H9 (cell line): ENCODE data around the gene KAZN. TPM values are rescaled to one million over a fixed set of nuclear protein-coding genes. Genes with fewer than 3 reads are reported as not detected.

Source experiments
- DNase-seq: peaks from one replicate; pipeline ENCODE4 v3.0.0-alpha.2; 2017
- H2AFZ ChIP-seq: one replicate; pipeline ENCODE4 v1.6.1; 2013; ENCODE audit warnings: mild to moderate bottlenecking, low read length, control low read depth, moderate library complexity
- H2AK5ac ChIP-seq: 2 replicates; pipeline ENCODE4 v1.6.1; 2013; ENCODE audit warnings: low read length, control low read depth, mixed read lengths; ENCODE audit not compliant: insufficient read length
- H2BK120ac ChIP-seq: one replicate; pipeline ENCODE4 v1.6.1; 2013; ENCODE audit warnings: low read depth, mild to moderate bottlenecking, low read length, control low read depth, inconsistent platforms; ENCODE audit not compliant: poor library complexity, severe bottlenecking
- H2BK12ac ChIP-seq: 2 replicates; pipeline ENCODE4 v1.6.1; 2013; ENCODE audit warnings: low read length, control low read depth, mixed read lengths, low read depth; ENCODE audit not compliant: insufficient read length
- H2BK15ac ChIP-seq: 2 replicates; pipeline ENCODE4 v1.6.1; 2013; ENCODE audit warnings: low read depth, low read length, control low read depth
- H2BK20ac ChIP-seq: one replicate; pipeline ENCODE4 v1.6.1; 2013; ENCODE audit warnings: low read depth, mild to moderate bottlenecking, low read length, control low read depth, inconsistent platforms; ENCODE audit not compliant: poor library complexity, severe bottlenecking
- H2BK5ac ChIP-seq: 2 replicates; pipeline ENCODE4 v1.6.1; 2013; ENCODE audit warnings: low read length, control low read depth, mixed read lengths; ENCODE audit not compliant: insufficient read length
- H3K14ac ChIP-seq: 2 replicates; pipeline ENCODE4 v1.6.1; 2013; ENCODE audit warnings: low read length, control low read depth; ENCODE audit not compliant: insufficient read depth
- H3K18ac ChIP-seq: 2 replicates; pipeline ENCODE4 v1.6.1; 2013; ENCODE audit warnings: low read depth, mild to moderate bottlenecking, mixed read lengths, low read length, control low read depth; ENCODE audit not compliant: insufficient read length
- H3K23ac ChIP-seq: 2 replicates; pipeline ENCODE4 v1.6.1; 2013; ENCODE audit warnings: low read length, control low read depth, mixed read lengths, low read depth; ENCODE audit not compliant: insufficient read length
- H3K23me2 ChIP-seq: 2 replicates; pipeline ENCODE4 v1.6.1; 2013; ENCODE audit warnings: low read depth, mild to moderate bottlenecking, mixed read lengths, low read length, control low read depth; ENCODE audit not compliant: insufficient read length, poor library complexity, severe bottlenecking
- H3K27ac ChIP-seq: 2 replicates; pipeline ENCODE4 v1.5.1; 2013; ENCODE audit warnings: low read length, control low read depth, mixed read lengths, low read depth; ENCODE audit not compliant: insufficient read length
- H3K27me3 ChIP-seq: 2 replicates; pipeline ENCODE4 v1.6.1; 2013; ENCODE audit warnings: low read length, control low read depth, inconsistent platforms; ENCODE audit not compliant: insufficient read depth
- H3K4ac ChIP-seq: 2 replicates; pipeline ENCODE4 v1.6.1; 2013; ENCODE audit warnings: low read depth, mild to moderate bottlenecking, control low read depth, inconsistent platforms, low read length, moderate library complexity
- H3K4me1 ChIP-seq: 2 replicates; pipeline ENCODE4 v1.6.1; 2013; ENCODE audit warnings: low read length, control low read depth, inconsistent platforms; ENCODE audit not compliant: insufficient read depth
- H3K4me2 ChIP-seq: 2 replicates; pipeline ENCODE4 v1.6.1; 2013; ENCODE audit warnings: low read length, control low read depth, mixed read lengths; ENCODE audit not compliant: insufficient read length, insufficient read depth
- H3K56ac ChIP-seq: 2 replicates; pipeline ENCODE4 v1.6.1; 2013; ENCODE audit warnings: low read depth, mild to moderate bottlenecking, mixed read lengths, low read length, control low read depth; ENCODE audit not compliant: insufficient read length
- H3K79me1 ChIP-seq: 2 replicates; pipeline ENCODE4 v1.6.1; 2013; ENCODE audit warnings: low read depth, mild to moderate bottlenecking, moderate library complexity, low read length, control low read depth, inconsistent platforms; ENCODE audit not compliant: insufficient read depth, poor library complexity, severe bottlenecking
- H3K79me2 ChIP-seq: 2 replicates; pipeline ENCODE4 v1.6.1; 2013; ENCODE audit warnings: low read length, control low read depth, inconsistent platforms; ENCODE audit not compliant: insufficient read depth
- H3K9ac ChIP-seq: 2 replicates; pipeline ENCODE4 v1.6.1; 2013; ENCODE audit warnings: low read length, control low read depth, mixed read lengths; ENCODE audit not compliant: insufficient read length; ENCODE audit errors: extremely low read depth
- H3K9me3 ChIP-seq: one replicate; pipeline ENCODE4 v1.6.1; 2013; ENCODE audit warnings: low read depth, low read length, inconsistent platforms; ENCODE audit not compliant: control insufficient read depth
- H3T11ph ChIP-seq: one replicate; pipeline ENCODE4 v1.6.1; 2013; ENCODE audit warnings: mild to moderate bottlenecking, low read length, control low read depth, inconsistent platforms
- H4K20me1 ChIP-seq: one replicate; pipeline ENCODE4 v1.6.1; 2013; ENCODE audit not compliant: control insufficient read depth, insufficient read length, insufficient read depth
- H4K5ac ChIP-seq: 2 replicates; pipeline ENCODE4 v1.6.1; 2013; ENCODE audit warnings: low read depth, mild to moderate bottlenecking, mixed read lengths, low read length, control low read depth; ENCODE audit not compliant: insufficient read length
- H4K8ac ChIP-seq: replicated peaks from 2 replicates; pipeline ENCODE4 v1.6.1; 2013; ENCODE audit warnings: low read length, control low read depth, mixed read lengths, low read depth; ENCODE audit not compliant: insufficient read length
- H4K91ac ChIP-seq: 2 replicates; pipeline ENCODE4 v1.6.1; 2013; ENCODE audit warnings: low read depth, mild to moderate bottlenecking, moderate library complexity, mixed read lengths, low read length, control low read depth; ENCODE audit not compliant: insufficient read length
- H3K27ac Mint-ChIP-seq, 3 experiments: 2 replicates in 2 of 3; 3 replicates in 1 of 3; pipeline ENCODE4 v1.8.0; 2020 to 2021; ENCODE audit warnings: mixed read lengths in 3 of 3, mild to moderate bottlenecking in 1 of 3, moderate library complexity in 1 of 3
- H3K27me3 Mint-ChIP-seq: 2 replicates; pipeline ENCODE4 v1.8.0; 2021; ENCODE audit warnings: low read depth, mild to moderate bottlenecking, moderate library complexity, mixed read lengths
- H3K36me3 Mint-ChIP-seq, 3 experiments: 2 replicates in 2 of 3; 3 replicates in 1 of 3; pipeline ENCODE4 v1.8.0; 2020 to 2021; ENCODE audit warnings: low read depth in 3 of 3, mixed read lengths in 3 of 3; ENCODE audit not compliant: insufficient read depth in 1 of 3
- H3K4me1 Mint-ChIP-seq, 2 experiments: 2 replicates each; pipeline ENCODE4 v1.8.0; 2020; ENCODE audit warnings: mixed read lengths in 2 of 2
- H3K4me3 Mint-ChIP-seq, 2 experiments: 2 replicates in 1 of 2; 3 replicates in 1 of 2; pipeline ENCODE4 v1.8.0; 2020 to 2021; ENCODE audit warnings: mild to moderate bottlenecking in 2 of 2, mixed read lengths in 2 of 2, moderate library complexity in 1 of 2
- H3K9me3 Mint-ChIP-seq, 2 experiments: 2 replicates in 1 of 2; 3 replicates in 1 of 2; pipeline ENCODE4 v1.8.0; 2020; ENCODE audit warnings: mild to moderate bottlenecking in 2 of 2, mixed read lengths in 2 of 2, moderate library complexity in 1 of 2
- CTCF ChIP-seq: fragments of 200-600 bp; sonication (generic); conservative IDR thresholded peaks from 3 replicates; pipeline ENCODE4 v1.8.0; 2021; ENCODE audit warnings: antibody characterized with exemption, mild to moderate bottlenecking
- WGBS: extraction: QIAGEN DNeasy Blood & Tissue Kit; methylation state at CpG from one replicate; pipeline ENCODE4 v1.1.7; 2013; ENCODE audit warnings: missing lambda C conversion rate, low lambda C conversion rate, mixed read lengths; ENCODE audit not compliant: insufficient read length; ENCODE audit errors: extremely low coverage; 5-methylcytosine and 5-hydroxymethylcytosine counted together
- total RNA-seq: library from RNA; stranded (reverse); gene quantifications from 2 replicates; pipeline ENCODE4 v1.2.1, GENCODE V29; 2021

KAZN gene
- total RNA-seq, 1 experiment from 2014 or later: 7.6 TPM

- Histone ChIP-seq H3K4ac (no peak overlapping the region), H3K14ac (no peak overlapping the region), H4K20me1 (no peaks in the 10 kb centered on the region), H2BK5ac (no peak overlapping the region), H2BK12ac (no peak overlapping the region), H3K23ac (no peak overlapping the region), H2BK15ac (no peak overlapping the region), H3K27me3 (no peaks in the 10 kb centered on the region), H3K56ac (no peak overlapping the region), H3K79me2 (no peaks in the 10 kb centered on the region), H2BK20ac (no peak overlapping the region), H3K23me2 (no peaks in the 10 kb centered on the region), H3K18ac (no peak overlapping the region), H4K5ac (no peak overlapping the region), H4K8ac (no peak overlapping the region), H2AFZ (no peak overlapping the region), H2BK120ac (no peak overlapping the region), H3K27ac (no peak overlapping the region), H3T11ph (no peak overlapping the region), H3K9me3 (no peaks in the 10 kb centered on the region), H2AK5ac (no peak overlapping the region), H3K4me2 (no peak overlapping the region), H3K79me1 (no peaks in the 10 kb centered on the region), H3K9ac (no peak overlapping the region), H4K91ac (no peak overlapping the region), H3K4me1 (no peaks in the 10 kb centered on the region)
- WGBS: no CpG with 5 or more reads among the region's 14 CpGs
- no peaks in the 10 kb centered on the region for H3K27me3 Mint-ChIP-seq
- TF ChIP-seq CTCF: no peak
- DNase-seq: no peak
- H3K4me3 Mint-ChIP-seq: no peak overlapping the region
- H3K36me3 Mint-ChIP-seq: no peaks in the 10 kb centered on the region
- H3K9me3 Mint-ChIP-seq: no peaks in the 10 kb centered on the region
- no peaks in the 10 kb centered on the region for H3K4me1 Mint-ChIP-seq
- no peak overlapping the region for H3K27ac Mint-ChIP-seq
Measured at GRCh38 chr1:15070145-15070748, 471.8 kb downstream of the KAZN start.
